Measurements from ENCODE around the gene S100PBP.

S100PBP gene

DNA sequence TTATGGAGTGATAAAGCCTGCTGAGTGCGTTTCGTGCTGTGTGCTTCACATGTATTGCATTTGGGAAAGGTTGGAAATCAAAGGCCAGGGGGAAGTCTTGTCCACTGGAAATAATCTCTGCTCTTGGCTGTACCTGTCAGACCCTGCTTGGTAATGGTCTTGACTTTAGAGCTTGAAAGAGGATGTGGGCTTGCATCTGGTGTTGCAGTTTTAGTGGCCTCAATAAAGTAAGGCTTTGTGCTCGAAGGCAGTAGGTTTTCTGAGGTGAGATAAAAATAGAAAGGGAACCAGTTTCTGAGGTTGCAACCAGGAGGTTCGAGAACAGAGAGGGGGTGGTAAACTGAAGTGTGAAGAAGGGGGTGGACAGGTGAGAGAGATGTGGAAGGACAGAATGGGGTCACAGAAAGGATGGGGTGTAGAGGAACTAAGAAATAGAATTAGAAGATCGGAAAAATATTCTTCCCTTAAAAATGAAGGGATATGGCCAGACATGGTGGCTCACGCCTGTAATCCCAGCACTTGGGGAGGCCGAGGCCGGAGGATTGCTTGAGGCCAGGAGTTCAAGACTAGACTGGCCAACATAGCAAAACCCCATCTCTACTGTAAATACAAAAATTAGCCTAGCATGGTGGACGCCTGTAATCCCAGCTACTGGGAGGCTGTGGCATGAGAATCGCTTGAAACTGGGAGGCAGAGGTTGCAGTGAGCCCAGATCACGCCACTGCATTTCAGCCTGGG lies 1.5 kb downstream of the S100PBP start:
- TF ChIP-seq FOXP2 (optimal IDR thresholded peaks at IDR 0.05; ENCODE audit: borderline replicate concordance, extremely low read depth, extremely low read length, insufficient read depth) (no peak), TAF1 (IDR thresholded peaks at IDR 0.05; ENCODE audit: borderline replicate concordance, insufficient read depth, low read length) (no peak), SIN3A (IDR thresholded peaks at IDR 0.05; ENCODE audit: borderline replicate concordance, insufficient read depth, low read length) (no peak), POLR2AphosphoS5 (IDR thresholded peaks at IDR 0.05; ENCODE audit: low read depth, low read length) (no peak)
- TF ChIP-seq, protein P1, sequence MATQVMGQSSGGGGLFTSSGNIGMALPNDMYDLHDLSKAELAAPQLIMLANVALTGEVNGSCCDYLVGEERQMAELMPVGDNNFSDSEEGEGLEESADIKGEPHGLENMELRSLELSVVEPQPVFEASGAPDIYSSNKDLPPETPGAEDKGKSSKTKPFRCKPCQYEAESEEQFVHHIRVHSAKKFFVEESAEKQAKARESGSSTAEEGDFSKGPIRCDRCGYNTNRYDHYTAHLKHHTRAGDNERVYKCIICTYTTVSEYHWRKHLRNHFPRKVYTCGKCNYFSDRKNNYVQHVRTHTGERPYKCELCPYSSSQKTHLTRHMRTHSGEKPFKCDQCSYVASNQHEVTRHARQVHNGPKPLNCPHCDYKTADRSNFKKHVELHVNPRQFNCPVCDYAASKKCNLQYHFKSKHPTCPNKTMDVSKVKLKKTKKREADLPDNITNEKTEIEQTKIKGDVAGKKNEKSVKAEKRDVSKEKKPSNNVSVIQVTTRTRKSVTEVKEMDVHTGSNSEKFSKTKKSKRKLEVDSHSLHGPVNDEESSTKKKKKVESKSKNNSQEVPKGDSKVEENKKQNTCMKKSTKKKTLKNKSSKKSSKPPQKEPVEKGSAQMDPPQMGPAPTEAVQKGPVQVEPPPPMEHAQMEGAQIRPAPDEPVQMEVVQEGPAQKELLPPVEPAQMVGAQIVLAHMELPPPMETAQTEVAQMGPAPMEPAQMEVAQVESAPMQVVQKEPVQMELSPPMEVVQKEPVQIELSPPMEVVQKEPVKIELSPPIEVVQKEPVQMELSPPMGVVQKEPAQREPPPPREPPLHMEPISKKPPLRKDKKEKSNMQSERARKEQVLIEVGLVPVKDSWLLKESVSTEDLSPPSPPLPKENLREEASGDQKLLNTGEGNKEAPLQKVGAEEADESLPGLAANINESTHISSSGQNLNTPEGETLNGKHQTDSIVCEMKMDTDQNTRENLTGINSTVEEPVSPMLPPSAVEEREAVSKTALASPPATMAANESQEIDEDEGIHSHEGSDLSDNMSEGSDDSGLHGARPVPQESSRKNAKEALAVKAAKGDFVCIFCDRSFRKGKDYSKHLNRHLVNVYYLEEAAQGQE (IDR thresholded peaks at IDR 0.05; ENCODE audit: insufficient read depth in 1 of 2, low read depth in 2 of 2, low read length in 2 of 2) = no peak

DNA sequence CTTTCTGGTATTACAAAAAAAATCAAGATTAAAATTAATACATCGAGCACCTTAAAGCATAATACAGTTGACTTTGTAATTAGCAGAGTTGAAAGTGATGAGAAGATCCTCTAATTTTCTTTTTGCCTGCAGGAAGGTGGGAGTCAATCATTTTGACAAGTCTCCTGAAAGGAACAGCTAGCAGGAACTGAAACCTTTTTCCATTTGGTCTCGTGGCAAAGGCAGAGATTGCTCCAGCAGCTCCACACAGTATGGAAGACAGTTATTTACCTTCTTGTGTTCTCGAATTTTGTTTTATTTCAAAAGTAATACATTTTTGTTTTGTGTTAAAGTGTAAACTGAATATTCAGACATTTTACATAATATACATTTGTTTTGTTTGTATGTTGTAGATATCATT lies 7.7 kb downstream of the S100PBP start:
- TF ChIP-seq, protein P1 (IDR thresholded peaks at IDR 0.05; ENCODE audit: insufficient read depth in 1 of 2, low read depth in 2 of 2, low read length in 2 of 2) = no peak
- no peak for TF ChIP-seq SIN3A (IDR thresholded peaks at IDR 0.05; ENCODE audit: borderline replicate concordance, insufficient read depth, low read length)

DNA sequence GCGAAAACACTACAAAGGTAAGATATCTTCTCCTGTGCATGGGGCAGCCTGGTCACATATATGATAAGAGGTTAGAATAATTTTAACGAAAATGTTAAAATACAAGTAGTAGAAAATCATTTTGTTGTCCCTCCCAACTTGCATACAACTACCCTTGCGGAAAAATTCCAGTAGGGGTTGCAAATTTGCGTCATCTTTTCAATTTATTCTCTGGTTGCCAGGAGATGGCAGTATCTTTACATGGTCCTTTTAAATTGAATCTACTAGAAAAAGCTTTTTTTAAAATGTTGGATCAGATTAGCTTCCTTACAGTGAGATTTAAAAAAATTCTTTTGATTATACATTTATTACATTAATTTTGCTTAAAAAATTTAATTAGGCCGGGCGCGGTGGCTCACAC lies 10.9 kb downstream of the S100PBP start:
- no peak for TF ChIP-seq SIN3A (IDR thresholded peaks at IDR 0.05; ENCODE audit: borderline replicate concordance, insufficient read depth, low read length)
- no peak for TF ChIP-seq TAF1 (IDR thresholded peaks at IDR 0.05; ENCODE audit: borderline replicate concordance, insufficient read depth, low read length)
- no peak for TF ChIP-seq FOXP2 (optimal IDR thresholded peaks at IDR 0.05; ENCODE audit: borderline replicate concordance, extremely low read depth, extremely low read length, insufficient read depth)
- TF ChIP-seq, protein P1 (IDR thresholded peaks at IDR 0.05; ENCODE audit: insufficient read depth in 1 of 2, low read depth in 2 of 2, low read length in 2 of 2) = no peak
- TF ChIP-seq POLR2AphosphoS5 (IDR thresholded peaks at IDR 0.05; ENCODE audit: low read depth, low read length) = no peak

DNA sequence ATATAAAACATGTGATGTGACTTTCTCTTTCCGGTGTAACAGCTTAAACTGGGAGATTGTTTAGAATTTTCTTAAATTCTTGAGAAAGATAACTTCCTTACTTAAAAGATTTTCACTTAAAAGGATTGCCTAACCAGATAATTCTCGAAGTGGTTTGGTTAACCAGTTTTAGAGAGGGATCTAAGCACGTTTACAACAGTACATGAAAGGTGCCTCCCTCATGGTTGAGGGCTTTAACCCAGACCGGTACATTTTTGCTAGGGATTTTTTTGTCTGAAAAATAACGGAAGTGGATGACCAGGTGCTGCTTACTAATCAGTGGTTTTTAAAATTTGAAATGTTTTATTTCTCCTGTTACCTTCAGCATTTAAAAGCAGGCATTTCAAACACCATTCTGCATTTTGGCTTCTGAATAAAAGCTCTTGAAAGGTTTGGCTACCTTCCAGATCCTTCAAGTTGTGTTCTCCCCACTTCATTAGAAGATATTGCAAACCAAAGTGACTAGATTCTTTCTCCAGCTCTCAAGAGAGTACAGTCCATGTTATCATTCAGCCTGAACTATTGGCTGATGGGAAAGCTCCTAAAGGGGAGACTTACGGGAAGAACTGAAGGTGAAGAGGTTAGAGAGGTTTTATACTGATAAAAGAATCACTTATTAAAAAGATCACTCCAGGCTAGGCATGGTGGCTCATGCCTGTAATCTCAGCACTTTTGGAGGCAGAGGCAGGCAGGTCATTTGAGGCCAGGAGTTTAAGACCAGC lies 12.8 kb downstream of the S100PBP start:
- TF ChIP-seq SIN3A (IDR thresholded peaks at IDR 0.05; ENCODE audit: borderline replicate concordance, insufficient read depth, low read length) = no peak
- TF ChIP-seq FOXP2 (optimal IDR thresholded peaks at IDR 0.05; ENCODE audit: borderline replicate concordance, extremely low read depth, extremely low read length, insufficient read depth) = no peak
- no peak for TF ChIP-seq TAF1 (IDR thresholded peaks at IDR 0.05; ENCODE audit: borderline replicate concordance, insufficient read depth, low read length)
- no peak for TF ChIP-seq POLR2AphosphoS5 (IDR thresholded peaks at IDR 0.05; ENCODE audit: low read depth, low read length)
- TF ChIP-seq, protein P1 (IDR thresholded peaks at IDR 0.05; ENCODE audit: insufficient read depth in 1 of 2, low read depth in 2 of 2, low read length in 2 of 2) = no peak
